HG03342 (cell line): ENCODE measurements around the gene NET1.

Experiments
- ATAC-seq: cut with Tn5 transposase; IDR thresholded peaks from one replicate; pipeline ENCODE4 v1.9.1; 2021; ENCODE audit warnings: mild to moderate bottlenecking, moderate library complexity; ENCODE audit not compliant: unreplicated experiment

The NET1 gene

DNA sequence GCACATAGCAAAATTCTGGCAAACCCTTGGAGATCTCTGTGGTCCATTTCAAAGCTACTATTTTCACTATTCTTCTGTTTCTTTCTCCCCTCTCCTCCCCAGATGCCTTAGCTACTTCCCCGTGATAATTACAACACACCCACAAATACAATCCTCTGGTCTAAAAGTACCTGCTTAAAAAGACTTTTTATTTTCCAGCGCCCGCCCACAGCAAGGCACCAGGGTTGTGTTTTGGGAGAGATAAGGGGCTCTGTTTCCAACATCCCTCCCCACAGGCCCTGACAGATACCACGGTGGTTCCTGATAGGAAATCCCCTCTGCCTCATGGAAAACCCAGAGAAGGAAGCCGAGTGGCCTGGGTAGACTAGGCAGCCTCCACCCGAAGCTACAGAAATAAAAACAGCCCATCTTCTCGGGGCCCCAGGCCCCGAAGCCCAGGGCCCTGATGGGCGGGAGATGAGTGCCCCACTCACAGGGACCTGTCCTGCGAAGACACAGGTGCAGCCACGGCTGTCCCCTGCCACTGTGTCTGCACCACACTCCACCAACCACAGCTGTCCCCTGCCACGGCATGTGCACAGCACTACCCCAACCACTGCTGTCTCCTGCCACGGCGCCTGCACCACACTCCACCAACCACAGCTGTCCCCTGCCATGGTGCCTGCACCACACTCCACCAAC, 67.3 kb downstream of the NET1 start:
- ATAC-seq: no peak

DNA sequence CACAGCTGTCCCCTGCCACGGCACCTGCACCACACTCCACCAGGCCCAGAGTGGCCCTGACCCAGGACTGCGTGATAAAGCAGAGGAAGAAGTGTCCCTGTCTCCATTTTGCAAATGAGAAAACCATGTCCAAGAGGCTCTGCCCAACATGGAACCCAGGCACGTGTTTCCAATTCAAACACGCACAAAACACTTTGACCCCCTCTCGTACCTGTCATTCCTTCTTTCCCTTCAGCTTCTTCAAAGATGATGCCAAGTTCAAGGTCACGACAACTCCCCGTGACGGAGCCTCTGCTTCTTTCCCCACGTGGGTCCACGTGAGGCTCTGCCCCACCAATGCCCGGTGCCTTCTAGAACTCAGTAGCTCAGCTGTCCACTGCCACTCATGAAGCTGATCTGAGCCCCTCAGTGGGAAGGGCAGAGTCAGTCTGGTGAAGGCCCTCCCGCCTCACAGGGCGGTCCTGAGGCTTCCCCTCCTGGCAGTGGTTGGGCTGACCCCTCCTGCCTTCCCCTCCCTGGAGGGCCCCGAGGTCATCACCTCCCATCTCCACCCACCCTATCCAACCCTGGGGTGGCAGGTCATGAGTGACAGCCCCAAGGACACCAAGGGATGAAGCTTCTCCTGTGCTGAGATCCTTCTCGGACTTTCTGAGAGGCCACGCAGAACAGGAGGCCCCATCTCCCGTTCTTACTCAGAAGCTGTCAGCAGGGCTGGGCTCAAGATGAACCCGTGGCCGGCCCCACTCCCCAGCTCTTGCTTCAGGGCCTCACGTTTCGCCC, 68.0 kb downstream of the NET1 start:
- ATAC-seq: no peak

DNA sequence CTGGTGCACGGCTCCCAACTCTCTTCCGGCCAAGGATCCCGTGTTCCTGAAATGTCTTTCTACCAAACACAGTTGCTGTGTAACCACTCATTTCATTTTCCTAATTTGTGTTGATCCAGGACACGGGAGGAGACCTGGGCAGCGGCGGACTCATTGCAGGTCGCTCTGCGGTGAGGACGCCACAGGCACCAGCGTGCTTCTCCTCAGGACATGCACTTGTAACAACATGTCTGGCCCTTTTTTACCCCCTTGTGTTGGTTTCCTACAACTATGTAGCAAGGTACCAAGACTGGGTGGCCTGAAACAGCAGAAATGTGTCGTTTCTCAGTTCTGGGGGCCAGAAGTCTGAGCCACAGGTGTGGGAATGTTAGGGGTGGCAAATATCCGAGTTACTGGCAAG, 68.8 kb downstream of the NET1 start:
- no peak for ATAC-seq

DNA sequence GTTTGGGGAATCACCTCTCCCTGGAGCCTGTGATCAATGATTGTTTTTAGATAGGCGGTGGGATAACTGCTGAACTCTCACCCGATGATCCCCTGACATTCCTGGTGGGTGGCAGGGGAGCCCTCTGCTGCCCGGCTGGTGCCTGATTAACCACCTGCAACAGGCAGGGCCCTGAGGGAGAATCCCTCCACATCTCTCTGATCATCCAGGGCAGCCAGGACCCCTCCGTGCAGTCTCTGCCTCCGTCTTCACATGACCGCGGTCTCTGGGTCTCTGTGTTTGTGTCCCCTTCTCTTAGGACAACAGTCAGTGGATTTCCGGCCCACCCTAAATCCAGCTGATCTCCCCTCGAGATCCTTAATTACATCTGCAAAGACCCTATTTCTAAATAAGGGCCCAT, 69.7 kb downstream of the NET1 start:
- ATAC-seq: no peak

DNA sequence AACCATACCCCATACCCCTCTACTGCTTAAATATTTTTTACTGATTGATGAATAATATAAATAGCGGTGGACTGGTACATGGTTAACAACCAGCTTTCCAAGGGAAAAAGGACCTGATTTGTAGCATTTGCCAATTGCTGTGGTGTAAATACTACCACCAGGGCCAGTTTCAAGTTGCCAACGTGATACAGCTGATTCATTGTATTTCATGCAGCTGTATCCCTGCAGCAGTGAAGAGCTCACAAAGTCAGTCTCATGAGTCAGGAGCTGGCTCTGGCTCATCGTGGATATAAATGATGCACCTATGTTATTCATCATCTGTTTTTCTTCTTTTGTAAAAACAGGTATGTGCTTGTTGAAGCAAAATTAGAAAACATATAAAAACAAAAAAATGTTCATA, 71.8 kb downstream of the NET1 start:
- no peak for ATAC-seq

DNA sequence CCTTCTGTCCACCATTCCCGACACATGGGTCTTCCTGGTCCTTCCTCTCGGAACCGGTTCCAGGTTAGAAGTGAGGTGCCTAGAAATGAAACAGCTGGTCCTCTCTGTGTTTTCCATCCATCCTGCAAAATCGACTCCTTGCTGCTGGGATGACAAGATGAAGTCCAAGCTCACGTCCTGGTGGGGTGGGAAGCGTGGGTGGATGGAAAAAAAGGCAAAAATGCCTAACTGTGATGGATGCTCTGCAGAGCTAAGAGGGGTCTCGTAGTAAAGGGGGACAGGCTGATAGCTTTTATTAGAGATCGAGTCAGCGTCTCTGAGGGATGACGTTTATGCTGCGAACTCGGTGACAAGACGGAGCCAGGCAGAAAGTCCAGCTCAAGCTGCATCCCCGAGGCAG, 72.9 kb downstream of the NET1 start:
- ATAC-seq: no peak

DNA sequence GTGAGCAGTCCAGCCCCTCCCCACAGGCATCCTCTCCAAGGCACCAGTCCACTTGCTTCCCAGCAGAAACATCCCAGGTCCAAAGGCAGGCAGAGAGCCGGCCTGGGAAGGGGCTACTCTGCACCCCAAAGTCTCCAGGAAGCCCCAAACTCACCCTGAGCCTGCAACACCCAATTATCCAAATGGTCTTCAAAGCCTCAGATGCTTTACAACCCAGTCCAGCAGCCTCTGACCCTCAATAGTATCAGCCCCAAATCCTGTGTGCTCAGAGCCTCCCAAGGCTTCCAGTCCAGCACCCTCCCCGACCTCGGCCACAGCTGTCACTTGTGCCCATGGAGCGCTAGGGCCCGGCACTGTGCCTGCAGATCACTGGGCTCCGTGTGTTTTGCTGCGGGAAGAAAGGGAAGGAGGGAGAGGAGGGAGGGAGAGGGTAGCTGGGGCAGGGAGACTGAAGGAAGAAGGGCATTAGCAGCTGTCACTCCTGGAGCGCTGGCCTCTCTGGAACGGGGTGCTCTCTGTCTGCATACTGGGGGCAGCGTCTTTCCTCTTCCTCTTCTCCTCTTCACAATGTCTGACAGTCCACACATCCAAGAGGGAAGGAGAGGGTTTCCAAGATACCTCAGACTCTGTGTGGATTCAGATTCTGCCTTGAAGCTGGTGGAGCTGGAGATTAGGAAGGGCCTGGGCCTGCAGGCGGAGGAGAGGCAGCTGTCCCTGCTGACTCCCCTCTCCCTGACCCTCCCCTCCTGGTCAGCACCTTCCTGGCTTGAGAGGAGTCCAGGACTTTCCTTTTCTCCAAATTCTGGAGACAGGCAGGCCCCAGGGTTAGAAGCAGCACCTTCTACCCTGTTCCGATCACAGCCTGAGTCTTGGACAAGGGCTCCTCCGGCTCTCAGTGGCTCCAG, 73.8 kb downstream of the NET1 start:
- no peak for ATAC-seq

DNA sequence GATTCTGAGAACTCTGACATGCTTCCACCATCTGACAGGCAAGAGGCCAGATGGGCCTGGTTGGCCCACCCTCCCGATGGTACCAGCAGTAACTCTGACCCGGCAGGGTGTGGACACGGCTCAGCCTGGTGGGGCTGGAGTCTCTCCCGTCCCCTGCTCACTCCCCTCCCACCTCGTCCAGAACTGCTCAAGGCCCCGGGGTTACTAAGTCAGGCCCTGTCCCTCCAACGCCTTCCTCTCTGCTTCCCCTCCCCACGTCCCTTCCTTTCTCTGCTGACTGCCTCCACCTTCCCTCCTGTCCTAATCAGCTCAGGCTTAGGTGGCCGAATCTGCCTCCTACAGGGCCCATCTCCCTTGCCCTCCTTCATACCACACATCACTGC, 74.5 kb downstream of the NET1 start:
- ATAC-seq: no peak

DNA sequence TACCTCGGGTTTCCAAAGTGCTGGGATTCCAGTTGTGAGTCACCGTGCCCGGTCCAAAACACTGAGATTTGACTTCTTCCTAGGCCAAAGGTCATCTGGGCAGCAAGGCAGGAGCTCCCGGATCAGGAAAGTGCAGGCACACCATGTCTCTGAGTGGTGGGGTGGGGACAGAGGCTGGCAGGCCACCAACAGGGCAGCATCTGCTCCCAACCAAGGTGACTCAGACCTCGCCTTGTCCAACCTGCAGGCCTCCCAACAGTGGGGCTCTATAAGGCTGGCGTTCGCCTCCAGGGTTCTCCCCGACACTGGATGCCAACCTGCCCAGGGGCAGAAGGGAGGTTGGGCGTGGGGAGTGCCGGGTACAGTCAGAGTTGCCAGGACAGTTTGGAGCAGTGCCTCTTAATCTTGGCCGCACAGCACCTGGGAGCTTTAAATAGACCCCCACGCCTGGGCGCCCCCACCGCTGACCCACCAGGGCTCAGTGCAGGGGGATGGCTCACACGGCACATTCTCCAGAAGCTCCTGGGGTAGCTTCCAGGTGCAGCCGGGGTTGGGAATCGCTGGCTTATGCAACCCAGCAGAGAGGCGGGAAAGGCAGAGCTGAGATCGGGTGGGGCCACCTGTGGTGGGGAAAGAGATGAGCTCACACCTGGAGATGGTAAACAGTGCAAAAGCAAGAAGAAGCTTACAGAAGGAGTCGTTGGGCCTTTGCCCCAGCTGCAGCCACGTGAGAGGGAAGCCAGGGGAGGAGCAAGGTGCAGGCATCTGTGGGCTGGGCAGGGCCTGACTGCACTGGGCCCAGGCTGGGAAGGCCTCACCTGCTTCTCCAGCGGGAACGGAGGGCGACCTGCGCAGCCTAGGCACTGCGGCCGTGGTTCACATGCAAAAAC, 76.2 kb downstream of the NET1 start:
- no peak for ATAC-seq

DNA sequence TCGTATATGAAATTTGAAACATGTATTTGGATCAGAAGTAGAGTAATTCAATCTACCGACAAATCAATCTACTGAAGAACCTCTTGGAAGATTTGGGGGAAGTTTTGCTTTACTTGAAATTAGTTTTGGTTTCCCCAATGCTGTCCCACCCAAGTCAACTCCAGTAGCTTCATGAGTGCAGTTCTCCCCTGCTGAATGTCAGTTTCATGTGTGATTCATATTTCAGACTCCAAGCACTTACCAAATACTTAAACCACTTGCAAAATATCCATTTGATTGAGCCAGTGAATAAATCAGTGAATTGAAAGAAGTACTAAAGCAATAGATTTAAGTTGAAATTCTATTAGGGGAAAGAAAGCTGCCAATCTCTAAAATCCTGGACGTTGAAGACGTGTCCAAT, 77.7 kb downstream of the NET1 start:
- no peak for ATAC-seq

DNA sequence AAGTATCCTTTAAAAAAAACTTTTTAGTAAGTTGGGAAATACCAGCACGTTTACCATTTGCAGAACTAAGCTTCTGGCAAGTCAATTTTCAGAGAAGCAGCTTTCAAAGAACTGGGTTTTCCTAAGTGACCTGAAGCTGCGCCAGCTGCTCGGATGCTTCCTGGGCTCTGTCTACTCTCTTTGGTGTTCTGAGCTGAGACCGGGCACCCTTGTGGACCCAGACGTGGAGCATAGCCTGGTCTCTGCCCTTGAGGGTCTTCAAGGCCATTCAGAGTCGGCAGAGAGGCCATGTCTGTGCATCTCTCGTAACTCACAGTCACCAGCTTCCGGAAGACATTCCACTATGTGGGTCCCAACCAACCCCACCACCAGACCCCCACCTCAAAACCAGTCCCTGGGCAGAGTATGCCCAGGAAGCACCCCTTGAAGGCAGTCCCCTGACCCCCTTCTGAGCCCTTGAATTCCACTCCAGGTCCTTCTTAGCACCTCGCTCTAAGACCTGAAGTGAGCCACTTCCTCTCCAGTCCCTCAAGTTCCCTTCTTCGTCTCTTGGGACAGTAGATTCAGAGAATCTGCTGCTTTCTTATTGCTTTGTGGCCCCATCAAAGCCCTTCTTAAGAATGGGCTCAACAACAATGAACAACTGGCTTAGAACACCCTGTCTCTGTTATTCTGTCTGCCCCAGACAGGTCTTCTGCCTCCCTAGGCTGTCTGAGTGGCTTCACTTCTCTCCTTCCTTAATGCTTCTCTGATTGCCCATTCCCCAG, 78.5 kb downstream of the NET1 start:
- ATAC-seq: no peak

DNA sequence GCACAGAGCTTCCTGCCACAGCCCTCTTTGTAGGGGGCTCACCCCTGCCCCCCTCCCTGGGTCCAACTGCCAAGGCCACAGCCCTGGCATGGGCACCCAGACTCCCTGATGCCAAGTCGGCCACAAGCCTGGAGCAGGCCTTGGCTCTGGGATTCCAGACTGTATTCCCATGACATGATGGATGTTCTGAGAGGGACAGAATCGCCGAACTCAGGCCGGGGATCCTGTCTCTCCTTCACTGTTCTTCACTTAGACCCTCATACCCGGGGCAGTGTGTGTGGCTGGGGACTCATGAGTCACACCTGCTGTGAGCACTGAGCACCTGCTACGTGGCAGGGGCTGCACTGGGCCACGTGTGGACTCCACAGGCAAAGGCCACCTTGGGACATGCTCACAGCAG, 79.1 kb downstream of the NET1 start:
- ATAC-seq: no peak

DNA sequence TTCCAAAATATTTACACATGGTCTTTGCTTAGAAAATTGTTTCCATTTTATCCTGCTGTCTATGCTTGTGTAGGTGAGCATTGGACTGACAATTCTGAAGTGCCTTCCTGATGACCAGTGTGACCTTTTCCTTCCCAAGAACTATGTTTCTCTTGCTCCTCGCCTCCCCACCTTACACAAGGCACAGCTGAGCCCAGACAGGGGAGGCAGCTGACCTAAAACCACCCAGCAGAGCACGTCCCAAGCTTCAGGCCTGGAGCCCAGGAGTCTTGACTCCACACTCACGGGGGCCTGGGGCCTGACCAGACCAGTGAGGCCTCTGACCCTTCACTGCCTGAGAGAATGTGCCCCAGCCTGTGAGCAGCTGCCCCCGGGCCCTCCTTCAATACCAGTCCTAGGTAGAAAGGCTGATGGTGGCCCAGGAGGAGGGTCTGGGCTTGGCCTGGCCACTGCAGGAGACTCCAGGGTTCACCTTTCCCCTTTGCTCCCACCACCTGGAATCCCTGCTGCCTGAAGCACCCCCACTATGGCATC, 80.0 kb downstream of the NET1 start:
- no peak for ATAC-seq

DNA sequence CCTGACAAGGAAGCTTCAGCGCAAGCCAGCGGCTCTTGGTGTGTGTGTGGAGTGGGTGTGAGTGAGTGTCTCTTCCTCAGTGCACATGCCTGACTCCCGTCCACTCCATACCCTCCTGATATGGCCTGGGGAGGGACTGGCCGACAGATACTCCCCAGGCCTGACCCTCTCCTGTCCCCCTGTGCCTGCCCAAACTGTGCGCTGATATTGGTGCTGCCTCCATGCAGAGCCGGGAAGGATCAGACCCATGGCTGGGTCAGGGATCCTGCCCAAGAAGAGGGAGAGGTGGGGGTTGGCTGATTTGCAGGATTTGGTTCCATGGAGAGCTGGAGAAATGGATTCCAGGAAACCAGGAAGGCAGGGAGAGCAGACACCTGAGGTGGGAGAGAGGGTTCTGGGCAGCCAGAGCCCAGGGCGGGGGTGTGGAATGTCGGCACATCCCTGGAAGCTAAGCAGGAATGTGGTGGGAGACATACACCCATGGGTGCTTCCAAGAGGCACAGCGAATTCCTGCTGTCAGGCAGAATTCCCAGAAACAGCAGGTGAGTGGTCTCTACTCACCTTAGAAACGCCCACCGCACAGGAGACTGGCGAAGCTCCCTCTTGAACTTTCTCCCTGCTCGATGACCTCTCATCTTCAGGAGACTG, 80.7 kb downstream of the NET1 start:
- no peak for ATAC-seq

DNA sequence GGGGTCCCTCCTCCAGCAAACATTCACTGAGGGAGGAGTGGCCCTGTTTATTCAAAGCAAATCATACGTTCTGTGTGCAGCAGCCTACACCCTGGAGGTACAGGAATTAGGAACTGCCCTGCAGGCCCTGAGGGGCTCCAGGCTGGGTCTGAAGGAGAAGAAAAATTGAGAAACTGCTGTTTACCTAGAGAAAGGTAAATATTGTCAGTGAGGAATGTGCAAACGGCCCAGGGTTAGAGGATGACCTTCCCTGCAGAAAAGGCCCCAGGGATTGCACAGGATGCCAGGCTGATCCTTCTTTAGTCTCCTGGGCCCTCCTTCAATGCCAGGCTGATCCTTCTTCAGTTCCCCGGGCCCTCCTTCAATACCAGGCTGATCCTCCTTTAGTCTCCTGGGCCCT, 81.3 kb downstream of the NET1 start:
- ATAC-seq: no peak

DNA sequence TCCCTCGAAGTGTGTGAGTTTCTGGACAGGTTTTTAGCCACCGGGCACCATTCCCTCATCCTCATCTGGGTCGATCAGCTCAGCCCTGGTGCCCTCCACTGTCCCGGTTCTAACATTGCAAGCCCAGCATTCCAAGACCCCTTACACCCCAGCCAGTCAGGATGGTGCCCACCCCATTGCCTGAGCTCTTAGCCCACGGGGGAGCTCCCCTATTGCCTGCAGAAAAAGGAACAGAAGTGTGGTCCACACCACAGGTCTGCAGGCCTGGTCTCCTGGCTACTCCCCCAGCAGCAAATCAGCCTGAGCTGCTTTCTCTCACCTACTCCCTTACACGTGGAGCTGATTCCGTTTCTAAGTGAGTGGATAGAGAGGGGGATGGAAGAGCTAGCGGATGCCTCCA, 82.3 kb downstream of the NET1 start:
- ATAC-seq: no peak

DNA sequence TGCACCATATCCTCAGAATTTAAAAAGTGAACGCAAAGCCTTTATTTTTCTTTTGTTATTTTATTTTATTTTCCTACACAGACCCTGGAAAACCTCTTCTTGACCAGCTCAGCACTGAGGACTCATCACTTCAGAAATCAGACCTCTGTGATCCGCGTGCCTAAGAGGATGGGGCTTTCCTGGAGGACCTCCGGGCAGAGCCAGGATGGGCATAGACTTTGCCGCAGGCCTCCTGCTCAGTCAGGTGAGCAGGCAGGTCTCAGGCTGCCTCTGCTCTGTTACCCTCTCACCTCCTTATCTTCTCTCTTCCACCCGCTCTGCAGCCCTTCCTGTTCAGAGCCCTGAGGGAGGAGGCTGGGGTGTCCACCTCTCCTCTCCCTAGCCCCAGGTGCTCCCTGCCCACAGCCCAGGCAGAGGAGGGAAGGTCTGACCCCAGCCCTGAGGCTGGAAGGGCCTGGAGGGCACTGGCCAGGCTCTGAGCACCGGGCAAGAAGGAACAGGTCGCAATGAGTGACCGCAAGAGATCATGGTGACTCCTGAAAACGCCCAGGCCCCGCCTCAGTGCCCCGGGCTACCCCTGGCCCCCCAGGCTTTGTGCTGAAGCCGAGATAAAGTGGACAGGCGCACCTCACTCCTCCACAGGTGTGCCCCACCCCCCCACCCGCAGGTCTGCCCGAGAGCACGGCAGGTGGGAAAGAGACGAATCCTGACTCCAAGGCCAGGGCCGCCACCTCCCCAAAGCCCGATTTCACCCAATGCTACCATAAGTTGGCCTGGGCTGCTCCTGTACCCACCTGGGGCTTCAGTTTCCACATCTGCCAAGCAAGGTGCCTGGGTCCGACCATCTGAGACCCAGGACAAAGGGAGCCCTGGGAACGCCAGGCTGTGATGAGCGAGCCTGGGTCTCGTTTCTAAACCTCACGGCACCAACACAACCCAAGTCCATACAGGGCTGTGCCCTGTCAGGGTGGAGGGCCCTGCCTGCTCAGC, 84.2 kb downstream of the NET1 start:
- no peak for ATAC-seq

DNA sequence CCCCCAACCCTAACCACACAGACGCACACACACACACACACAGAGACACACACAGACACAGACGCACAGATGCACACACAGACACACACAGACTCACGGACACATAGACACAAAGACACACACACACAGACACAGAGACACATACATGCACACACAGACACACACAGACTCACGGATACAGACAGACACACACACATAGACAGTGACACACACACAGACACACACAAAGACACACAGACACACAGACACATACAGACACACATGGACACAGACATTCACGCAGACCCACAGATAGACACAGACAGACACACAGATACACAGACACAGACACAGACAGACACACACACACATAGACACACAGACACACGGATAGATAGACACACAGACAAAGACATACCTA, 84.9 kb downstream of the NET1 start:
- ATAC-seq: no peak
